ENCODE data around the gene CARD11.
"Not testable (repeated sequence)": the region's sequence is repeated elsewhere in the genome, so short reads cannot be mapped to it uniquely, and the experiment has no call there.

CARD11 gene

GRCh38 chr7:3021224-3021623, 22.4 kb downstream of the CARD11 start:
- DNase-seq (ENCODE audit: low read depth in 2 of 2), result not testable (repeated sequence)

- no peak for DNase-seq (ENCODE audit: low read depth in 2 of 2)
Observed at GRCh38 chr7:3020416-3020815, 23.3 kb downstream of the CARD11 start.

- DNase-seq (ENCODE audit: low read depth in 2 of 2), result no peak
Observed at GRCh38 chr7:3019801-3020200, 23.9 kb downstream of the CARD11 start.

- DNase-seq (ENCODE audit: low read depth in 2 of 2), result no peak
Observed at GRCh38 chr7:3013975-3014792, 29.5 kb downstream of the CARD11 start.

GRCh38 chr7:3011211-3011852, 32.3 kb downstream of the CARD11 start:
- DNase-seq (ENCODE audit: low read depth in 2 of 2), result no peak

GRCh38 chr7:3010161-3010560, 33.5 kb downstream of the CARD11 start:
- DNase-seq (ENCODE audit: low read depth in 2 of 2), result no peak

GRCh38 chr7:3009086-3009485, 34.6 kb downstream of the CARD11 start:
- no peak for DNase-seq (ENCODE audit: low read depth in 2 of 2)

- DNase-seq (ENCODE audit: low read depth in 2 of 2), result no peak
Observed at GRCh38 chr7:3008386-3008785, 35.3 kb downstream of the CARD11 start.

- no peak for DNase-seq (ENCODE audit: low read depth in 2 of 2)
Observed at GRCh38 chr7:3007696-3008095, 36.0 kb downstream of the CARD11 start.

- no peak for DNase-seq (ENCODE audit: low read depth in 2 of 2)
Observed at GRCh38 chr7:3005257-3005656, 38.4 kb downstream of the CARD11 start.

GRCh38 chr7:3003936-3004335, 39.7 kb downstream of the CARD11 start:
- no peak for DNase-seq (ENCODE audit: low read depth in 2 of 2)

GRCh38 chr7:3002631-3003030, 41.0 kb downstream of the CARD11 start:
- DNase-seq (ENCODE audit: low read depth in 2 of 2), result no peak

- DNase-seq (ENCODE audit: low read depth in 2 of 2), result no peak
Observed at GRCh38 chr7:3000566-3000965, 43.1 kb downstream of the CARD11 start.

GRCh38 chr7:2999078-2999500, 44.6 kb downstream of the CARD11 start:
- no peak for DNase-seq (ENCODE audit: low read depth in 2 of 2)

- DNase-seq (ENCODE audit: low read depth in 2 of 2), result no peak
Observed at GRCh38 chr7:2997014-2997413, 46.7 kb downstream of the CARD11 start.

- DNase-seq (ENCODE audit: low read depth in 2 of 2), result no peak
Observed at GRCh38 chr7:2996141-2996540, 47.5 kb downstream of the CARD11 start.

- DNase-seq (ENCODE audit: low read depth in 2 of 2), result no peak
Observed at GRCh38 chr7:2993868-2994267, 49.8 kb downstream of the CARD11 start.

GRCh38 chr7:2993396-2993795, 50.3 kb downstream of the CARD11 start:
- DNase-seq (ENCODE audit: low read depth in 2 of 2), result no peak

GRCh38 chr7:2990949-2991470, 52.7 kb downstream of the CARD11 start:
- DNase-seq (ENCODE audit: low read depth in 2 of 2), result no peak

- no peak for DNase-seq (ENCODE audit: low read depth in 2 of 2)
Observed at GRCh38 chr7:2986561-2986960, 57.1 kb downstream of the CARD11 start.

GRCh38 chr7:2985866-2986265, 57.8 kb downstream of the CARD11 start:
- DNase-seq (ENCODE audit: low read depth in 2 of 2), result no peak

- DNase-seq (ENCODE audit: low read depth in 2 of 2), result no peak
Observed at GRCh38 chr7:2984091-2984490, 59.6 kb downstream of the CARD11 start.

GRCh38 chr7:2983586-2983985, 60.1 kb downstream of the CARD11 start:
- no peak for DNase-seq (ENCODE audit: low read depth in 2 of 2)
